SIG-M5 (cell line): ENCODE data around the gene DCLK2.
A peak's percentile ranks its signal among the peaks of the same experiment; 100 is the strongest.

Source experiments
- DNase-seq: peaks from one replicate; lab custom pipeline; 2025; lab: John Stamatoyannopoulos, UW

DCLK2 gene

GRCh38 chr4:150265806-150266205 lies 187.6 kb downstream of the DCLK2 start:
- DNase-seq: no peak

- no peak for DNase-seq
Measured at GRCh38 chr4:150268444-150268843, 190.2 kb downstream of the DCLK2 start.

- DNase-seq: no peak
Measured at GRCh38 chr4:150278206-150278605, 200.0 kb downstream of the DCLK2 start.

- peak; percentile 2 for DNase-seq
Measured at GRCh38 chr4:150280081-150280895, 202.0 kb downstream of the DCLK2 start.

- no peak for DNase-seq
Measured at GRCh38 chr4:150280975-150281374, 202.7 kb downstream of the DCLK2 start.

GRCh38 chr4:150283689-150284088 lies 205.4 kb downstream of the DCLK2 start:
- DNase-seq: no peak

- no peak for DNase-seq
Measured at GRCh38 chr4:150286656-150287055, 208.4 kb downstream of the DCLK2 start.

GRCh38 chr4:150289198-150289597 lies 211.0 kb downstream of the DCLK2 start:
- no peak for DNase-seq

- no peak for DNase-seq
Measured at GRCh38 chr4:150289881-150290280, 211.6 kb downstream of the DCLK2 start.

GRCh38 chr4:150297861-150298474 lies 219.7 kb downstream of the DCLK2 start:
- DNase-seq: no peak

- DNase-seq: no peak
Measured at GRCh38 chr4:150299816-150300215, 221.6 kb downstream of the DCLK2 start.

- peak; percentile 43 for DNase-seq
Measured at GRCh38 chr4:150302553-150302952, 224.3 kb downstream of the DCLK2 start.

GRCh38 chr4:150305995-150306394 lies 227.8 kb downstream of the DCLK2 start:
- no peak for DNase-seq

GRCh38 chr4:150306719-150307118 lies 228.5 kb downstream of the DCLK2 start:
- DNase-seq: no peak
